ENCODE results near the gene DHH. TPM values are rescaled to one million over a fixed set of nuclear protein-coding genes. Genes with fewer than 3 reads are reported as not detected.

The DHH gene
- total RNA-seq, 1 experiment from 2014 or later = 0.15 TPM

GRCh38 chr12:49091056-49091835 is 3.4 kb downstream of the DHH start:
- H3K4me1 Mint-ChIP-seq = peaks cover 55% of the 10 kb centered on the region
- H3K27me3 Mint-ChIP-seq (ENCODE audit: low read depth) = peaks cover 97% of the 10 kb centered on the region
- DNase-seq (ENCODE audit: low spot score) = peak; percentile 21

DNA sequence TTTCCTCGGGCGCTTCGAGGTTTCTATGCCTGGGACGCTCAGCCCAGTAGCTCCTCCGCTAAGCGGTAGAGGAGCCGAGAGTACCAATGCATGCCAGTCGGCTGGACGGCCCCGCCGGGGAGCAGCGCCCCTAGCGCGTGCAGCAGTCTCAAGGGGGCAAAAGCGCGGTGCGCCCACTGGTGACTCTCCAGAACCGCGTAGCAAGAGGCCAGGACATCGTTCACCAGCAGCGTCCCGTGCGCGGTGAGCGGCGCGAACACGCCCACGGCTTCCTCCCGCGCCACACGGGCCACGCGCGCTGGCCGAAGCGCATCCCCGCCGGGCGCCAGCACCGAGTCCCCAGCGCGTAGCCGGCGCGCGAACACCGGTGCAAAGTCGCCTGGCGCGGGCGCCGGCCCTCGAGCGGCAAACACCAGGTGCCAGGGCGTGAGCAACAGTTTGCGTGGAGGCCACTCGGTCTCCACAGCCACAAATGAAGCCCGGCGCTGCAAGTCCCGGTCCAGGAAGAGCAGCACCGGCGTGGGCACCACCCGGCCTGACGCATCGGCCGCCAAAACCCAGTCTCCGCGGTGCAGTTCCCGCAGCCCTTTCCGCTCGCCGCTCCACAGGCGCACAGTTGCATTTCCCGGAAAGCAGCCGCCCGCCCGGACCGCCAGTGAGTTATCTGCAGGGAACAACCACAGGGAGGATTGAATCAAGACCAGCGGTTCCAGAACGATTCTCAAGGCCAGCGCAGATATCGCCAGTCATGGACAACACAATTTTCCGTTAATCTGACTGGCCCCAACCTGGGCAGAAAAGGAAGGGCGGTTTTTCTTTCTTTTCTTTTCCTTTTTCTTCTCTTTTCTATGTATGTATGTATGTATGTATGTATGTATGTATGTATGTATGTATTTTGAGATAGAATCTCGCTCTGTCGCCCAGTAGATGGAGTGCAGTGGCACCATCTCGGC is 4.5 kb downstream of the DHH start:
- H3K9me3 Mint-ChIP-seq = no peaks in the 10 kb centered on the region
- POLR2A ChIA-PET = no interaction called here
- H3K27ac Mint-ChIP-seq = no peak overlapping the region
- H3K4me1 Mint-ChIP-seq = peaks cover 50% of the 10 kb centered on the region
- ATAC-seq (peak; percentile 5; the same call in 1 of the 2 replicates), DNase-seq (ENCODE audit: low spot score) (peak; percentile 53)
- peak overlapping the region; percentile 61 for H3K4me3 Mint-ChIP-seq
- H3K36me3 Mint-ChIP-seq = no peaks in the 10 kb centered on the region
- no peak for TF ChIP-seq JAZF1 (CRISPR knock-in tag; IDR thresholded peaks at IDR 0.05)
- TF ChIP-seq ETV6 (CRISPR knock-in tag; IDR thresholded peaks at IDR 0.05) = peak; percentile 62; the same call in 1 of the 2 replicates
- H3K27me3 Mint-ChIP-seq (ENCODE audit: low read depth) = peaks cover 100% of the 10 kb centered on the region
- CTCF ChIA-PET = interaction anchor here (0.5 to 6.5 kb wide), 18 partner anchors 14 to 237 kb away, joined by 3 to 216 read pairs (median 19); partner anchors contain the start of genes DDN, KMT2D, LMBR1L and PRPH

More at GRCh38 chr12:49091056-49091835, 3.4 kb downstream of the DHH start:
- H3K4me3 Mint-ChIP-seq = peak overlapping the region; percentile 56
- POLR2A ChIA-PET = no interaction called here
- H3K27ac Mint-ChIP-seq = no peak overlapping the region
- H3K36me3 Mint-ChIP-seq = no peaks in the 10 kb centered on the region
- no peak for ATAC-seq
- no peaks in the 10 kb centered on the region for H3K9me3 Mint-ChIP-seq
- TF ChIP-seq ATF3 (CRISPR knock-in tag; conservative IDR thresholded peaks at IDR 0.05) (no peak), ZNF317 (CRISPR knock-in tag; IDR thresholded peaks at IDR 0.05; ENCODE audit: borderline replicate concordance, low read depth) (no peak), NR3C1 (CRISPR knock-in tag; conservative IDR thresholded peaks at IDR 0.05; ENCODE audit: low read depth) (no peak), ATF1 (CRISPR knock-in tag; IDR thresholded peaks at IDR 0.05) (no peak), ZNF232 (CRISPR knock-in tag; IDR thresholded peaks at IDR 0.05) (no peak), ZNF219 (CRISPR knock-in tag; IDR thresholded peaks at IDR 0.05; ENCODE audit: borderline replicate concordance) (no peak), JAZF1 (CRISPR knock-in tag; IDR thresholded peaks at IDR 0.05) (no peak), ZNF671 (CRISPR knock-in tag; IDR thresholded peaks at IDR 0.05) (no peak), FOXK1 (CRISPR knock-in tag; IDR thresholded peaks at IDR 0.05) (no peak), GTF2I (CRISPR knock-in tag; conservative IDR thresholded peaks at IDR 0.05) (no peak), FOXJ3 (CRISPR knock-in tag; IDR thresholded peaks at IDR 0.05; ENCODE audit: borderline replicate concordance) (no peak)
- TF ChIP-seq, protein P1, sequence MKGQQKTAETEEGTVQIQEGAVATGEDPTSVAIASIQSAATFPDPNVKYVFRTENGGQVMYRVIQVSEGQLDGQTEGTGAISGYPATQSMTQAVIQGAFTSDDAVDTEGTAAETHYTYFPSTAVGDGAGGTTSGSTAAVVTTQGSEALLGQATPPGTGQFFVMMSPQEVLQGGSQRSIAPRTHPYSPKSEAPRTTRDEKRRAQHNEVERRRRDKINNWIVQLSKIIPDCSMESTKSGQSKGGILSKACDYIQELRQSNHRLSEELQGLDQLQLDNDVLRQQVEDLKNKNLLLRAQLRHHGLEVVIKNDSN (CRISPR knock-in tag; IDR thresholded peaks at IDR 0.05) = no peak
- TF ChIP-seq, protein P2, sequence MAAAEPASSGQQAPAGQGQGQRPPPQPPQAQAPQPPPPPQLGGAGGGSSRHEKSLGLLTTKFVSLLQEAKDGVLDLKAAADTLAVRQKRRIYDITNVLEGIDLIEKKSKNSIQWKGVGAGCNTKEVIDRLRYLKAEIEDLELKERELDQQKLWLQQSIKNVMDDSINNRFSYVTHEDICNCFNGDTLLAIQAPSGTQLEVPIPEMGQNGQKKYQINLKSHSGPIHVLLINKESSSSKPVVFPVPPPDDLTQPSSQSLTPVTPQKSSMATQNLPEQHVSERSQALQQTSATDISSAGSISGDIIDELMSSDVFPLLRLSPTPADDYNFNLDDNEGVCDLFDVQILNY (CRISPR knock-in tag; IDR thresholded peaks at IDR 0.05) = no peak
- CTCF ChIA-PET = interaction anchor here (0.7 to 4.6 kb wide), 25 partner anchors 11 to 251 kb away, joined by 3 to 64 read pairs (median 5); partner anchors contain the start of genes LMBR1L, PRPH, RHEBL1 and TUBA1B

- Mint-ChIP-seq H3K36me3 (no peaks in the 10 kb centered on the region), H3K4me1 (peaks cover 46% of the 10 kb centered on the region), H3K27me3 (ENCODE audit: low read depth) (peaks cover 97% of the 10 kb centered on the region), H3K9me3 (0 out of 2 replicates have a peak, but pooled peaks cover 4% of the 10 kb centered on the region), H3K4me3 (peak overlapping the region; percentile 50), H3K27ac (no peak overlapping the region)
- ChIA-PET CTCF (interaction anchor here (0.6 to 6.5 kb wide), 58 partner anchors 10 to 465 kb away, joined by 3 to 216 read pairs (median 6); partner anchors contain the start of genes DDN, KMT2D, LMBR1L and PRKAG1), POLR2A (interaction anchor here (1.1 kb wide), 1 partner anchor 42 kb away, joined by 4 read pairs; the partner anchor contains the start of gene TUBA1B)
- ATAC-seq = no peak
- DNase-seq (ENCODE audit: low spot score) = no peak
- TF ChIP-seq NFYB (CRISPR knock-in tag; conservative IDR thresholded peaks at IDR 0.05; ENCODE audit: low read depth) (no peak), NFE2L1 (CRISPR knock-in tag; IDR thresholded peaks at IDR 0.05) (no peak), GRHL2 (CRISPR knock-in tag; IDR thresholded peaks at IDR 0.05; ENCODE audit: insufficient replicate concordance, severe bottlenecking) (no peak), NR2C2 (CRISPR knock-in tag; IDR thresholded peaks at IDR 0.05) (no peak), SP1 (CRISPR knock-in tag; conservative IDR thresholded peaks at IDR 0.05) (no peak), IRF2 (CRISPR knock-in tag; IDR thresholded peaks at IDR 0.05; ENCODE audit: borderline replicate concordance, low read depth) (no peak), ZNF532 (CRISPR knock-in tag; IDR thresholded peaks at IDR 0.05; ENCODE audit: borderline replicate concordance) (no peak)
- TF ChIP-seq, protein P3, sequence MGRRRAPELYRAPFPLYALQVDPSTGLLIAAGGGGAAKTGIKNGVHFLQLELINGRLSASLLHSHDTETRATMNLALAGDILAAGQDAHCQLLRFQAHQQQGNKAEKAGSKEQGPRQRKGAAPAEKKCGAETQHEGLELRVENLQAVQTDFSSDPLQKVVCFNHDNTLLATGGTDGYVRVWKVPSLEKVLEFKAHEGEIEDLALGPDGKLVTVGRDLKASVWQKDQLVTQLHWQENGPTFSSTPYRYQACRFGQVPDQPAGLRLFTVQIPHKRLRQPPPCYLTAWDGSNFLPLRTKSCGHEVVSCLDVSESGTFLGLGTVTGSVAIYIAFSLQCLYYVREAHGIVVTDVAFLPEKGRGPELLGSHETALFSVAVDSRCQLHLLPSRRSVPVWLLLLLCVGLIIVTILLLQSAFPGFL (CRISPR knock-in tag; IDR thresholded peaks at IDR 0.05; ENCODE audit: borderline replicate concordance) = no peak
Observed at GRCh38 chr12:49088932-49089330, 5.7 kb downstream of the DHH start.
